H1 (cell line): ENCODE measurements around the gene ARHGAP15. TPM values are rescaled to one million over a fixed set of nuclear protein-coding genes. Genes with fewer than 3 reads are reported as not detected.

Source experiments
- CTCF ChIA-PET: fragments of 300-600 bp; sonication (Branson Sonifier 250); formaldehyde crosslinking; loops from one replicate; lab custom pipeline; 2021; ENCODE audit not compliant: partially characterized antibody; lab: Charles Lee
- POLR2A ChIA-PET: fragments of 300-600 bp; sonication (Branson Sonifier 250); formaldehyde crosslinking; loops from one replicate; lab custom pipeline; 2021; ENCODE audit warnings: inconsistent platforms; ENCODE audit not compliant: partially characterized antibody; lab: Charles Lee
- DNase-seq, 2 experiments: peaks; one replicate each; pipeline versions ENCODE4 v3.0.0 to v3.0.0-alpha.2; 2010 to 2022; ENCODE audit warnings: low spot score in 2 of 2, low read depth in 1 of 2, mixed read lengths in 1 of 2
- FAIRE-seq: peaks from 2 replicates; lab custom pipeline; 2011; peaks lifted over from hg19 to GRCh38; lab: Jason Lieb, UNC
- H2AFZ ChIP-seq: 2 replicates; pipeline ENCODE4 v1.8.1; 2012; ENCODE audit warnings: low read length, inconsistent platforms
- H2AK5ac ChIP-seq: 2 replicates; pipeline ENCODE4 v1.6.1; 2013; ENCODE audit warnings: low read depth, low read length
- H2BK120ac ChIP-seq: replicated peaks from 2 replicates; pipeline ENCODE3; 2013; ENCODE audit warnings: low read depth, low read length, inconsistent platforms
- H2BK12ac ChIP-seq: 2 replicates; pipeline ENCODE4 v1.6.1; 2013; ENCODE audit warnings: low read depth, low read length
- H2BK15ac ChIP-seq: 2 replicates; pipeline ENCODE4 v1.6.1; 2013; ENCODE audit warnings: low read length
- H2BK20ac ChIP-seq: 2 replicates; pipeline ENCODE4 v1.6.1; 2013; ENCODE audit warnings: low read length
- H2BK5ac ChIP-seq: 2 replicates; pipeline ENCODE4 v1.6.1; 2013; ENCODE audit warnings: low read depth, low read length
- H3K14ac ChIP-seq: 2 replicates; pipeline ENCODE4 v1.6.1; 2013; ENCODE audit warnings: inconsistent platforms; ENCODE audit not compliant: insufficient read length
- H3K18ac ChIP-seq: 2 replicates; pipeline ENCODE4 v1.6.1; 2013; ENCODE audit warnings: low read length; ENCODE audit errors: extremely low read depth
- H3K23ac ChIP-seq: 2 replicates; pipeline ENCODE4 v1.6.1; 2013; ENCODE audit warnings: inconsistent platforms; ENCODE audit not compliant: insufficient read length
- H3K23me2 ChIP-seq: 2 replicates; pipeline ENCODE4 v1.6.1; 2013; ENCODE audit warnings: low read depth, low read length
- H3K27ac ChIP-seq: 2 replicates; pipeline ENCODE4 v1.6.1; 2011; ENCODE audit warnings: low read depth, low read length, inconsistent platforms
- H3K27me3 ChIP-seq, 4 experiments: replicated peaks in 1 of 4; 1 replicate in 1 of 4; 2 replicates in 3 of 4; pipeline versions ENCODE4 v1.6.1 to v1.8.1; 2011 to 2013; ENCODE audit warnings: low read length in 3 of 4, mild to moderate bottlenecking in 3 of 4, inconsistent platforms in 2 of 4, mixed read lengths in 2 of 4, moderate library complexity in 1 of 4; ENCODE audit not compliant: control insufficient read depth in 3 of 4, insufficient read depth in 3 of 4; ENCODE audit errors: extremely low read depth in 1 of 4
- H3K36me3 ChIP-seq, 4 experiments: 2 replicates each; pipeline versions ENCODE4 v1.6.1 to v1.8.1; 2011 to 2013; ENCODE audit warnings: mild to moderate bottlenecking in 4 of 4, low read length in 3 of 4, moderate library complexity in 2 of 4, control low read depth in 1 of 4, inconsistent platforms in 1 of 4; ENCODE audit not compliant: insufficient read depth in 4 of 4, control insufficient read depth in 2 of 4
- H3K4ac ChIP-seq: replicated peaks from 2 replicates; pipeline ENCODE3; 2013; ENCODE audit warnings: low read length, low read depth, mixed read lengths, inconsistent platforms; ENCODE audit not compliant: insufficient read length
- H3K4me1 ChIP-seq, 4 experiments: replicated peaks in 1 of 4; 1 replicate in 1 of 4; 2 replicates in 3 of 4; pipeline versions ENCODE4 v1.6.1 to v1.8.1; 2011 to 2013; ENCODE audit warnings: low read length in 3 of 4, inconsistent platforms in 2 of 4, mixed read lengths in 1 of 4; ENCODE audit not compliant: insufficient read depth in 4 of 4, control insufficient read depth in 3 of 4
- H3K4me2 ChIP-seq, 2 experiments: 2 replicates each; pipeline versions ENCODE4 v1.6.1 to v1.8.1; 2011 to 2013; ENCODE audit warnings: low read depth in 2 of 2, low read length in 2 of 2, control low read depth in 1 of 2, inconsistent platforms in 1 of 2, mild to moderate bottlenecking in 1 of 2; ENCODE audit not compliant: insufficient read depth in 1 of 2
- H3K4me3 ChIP-seq, 4 experiments: fragments of 200-600, 300-600 bp in 1 of 4; sonication (generic), shearing (Covaris generic), sonication (Bioruptor Twin) in 1 of 4; 2 replicates each; pipeline versions ENCODE4 v1.5.1 to v1.8.1; 2011 to 2016; ENCODE audit warnings: low read length in 4 of 4, low read depth in 3 of 4, control low read depth in 2 of 4, inconsistent platforms in 2 of 4, mild to moderate bottlenecking in 2 of 4, mixed read lengths in 1 of 4, moderate library complexity in 1 of 4; ENCODE audit not compliant: insufficient read depth in 2 of 4; ENCODE audit errors: extremely low read depth in 1 of 4
- H3K56ac ChIP-seq: replicated peaks from 2 replicates; pipeline ENCODE3; 2013; ENCODE audit warnings: low read depth, mild to moderate bottlenecking, mixed read lengths, low read length, inconsistent platforms; ENCODE audit not compliant: insufficient read length
- H3K79me1 ChIP-seq: 2 replicates; pipeline ENCODE4 v1.6.1; 2013; ENCODE audit warnings: low read depth, low read length, control low read depth
- H3K79me2 ChIP-seq, 2 experiments: 2 replicates each; pipeline versions ENCODE4 v1.6.1 to v1.8.1; 2012 to 2013; ENCODE audit warnings: low read length in 2 of 2, mild to moderate bottlenecking in 2 of 2, inconsistent platforms in 1 of 2; ENCODE audit not compliant: insufficient read depth in 2 of 2, control insufficient read depth in 1 of 2
- H3K9ac ChIP-seq, 4 experiments: replicated peaks in 1 of 4; 1 replicate in 1 of 4; 2 replicates in 3 of 4; pipeline versions ENCODE4 v1.6.1 to v1.8.1; 2011 to 2013; ENCODE audit warnings: low read depth in 3 of 4, low read length in 3 of 4, control low read depth in 2 of 4, mild to moderate bottlenecking in 2 of 4, moderate library complexity in 2 of 4, inconsistent platforms in 1 of 4; ENCODE audit errors: extremely low read depth in 1 of 4
- H3K9me3 ChIP-seq, 2 experiments: 2 replicates each; pipeline versions ENCODE4 v1.6.1 to v1.8.1; 2012 to 2013; ENCODE audit warnings: mild to moderate bottlenecking in 2 of 2, moderate library complexity in 2 of 2, control low read depth in 1 of 2, inconsistent platforms in 1 of 2, low read depth in 1 of 2, low read length in 1 of 2, mixed read lengths in 1 of 2; ENCODE audit not compliant: insufficient read depth in 2 of 2
- H4K20me1 ChIP-seq, 2 experiments: replicated peaks in 1 of 2; 2 replicates each; pipeline versions ENCODE3 to v1.8.1; 2011 to 2013; ENCODE audit warnings: inconsistent platforms in 2 of 2, low read length in 2 of 2, mild to moderate bottlenecking in 1 of 2; ENCODE audit not compliant: insufficient read depth in 2 of 2, control insufficient read depth in 1 of 2
- H4K5ac ChIP-seq: 2 replicates; pipeline ENCODE4 v1.6.1; 2013; ENCODE audit warnings: low read length, low read depth, mixed read lengths, inconsistent platforms; ENCODE audit not compliant: insufficient read length
- H4K8ac ChIP-seq: 2 replicates; pipeline ENCODE4 v1.8.0; 2013; ENCODE audit warnings: mild to moderate bottlenecking, moderate library complexity, low read length, inconsistent platforms; ENCODE audit not compliant: insufficient read depth; ENCODE audit errors: extremely low read depth
- H4K91ac ChIP-seq: replicated peaks from 2 replicates; pipeline ENCODE3; 2013; ENCODE audit warnings: low read length, mixed read lengths, inconsistent platforms; ENCODE audit not compliant: insufficient read length
- ATF2 ChIP-seq: IDR thresholded peaks from 2 replicates; pipeline ENCODE4 v1.6.1; 2012; ENCODE audit warnings: low read length, inconsistent platforms
- E2F6 ChIP-seq: IDR thresholded peaks from 2 replicates; pipeline ENCODE4 v1.6.1; 2012; ENCODE audit warnings: inconsistent platforms
- HDAC2 ChIP-seq, 2 experiments: fragments of 300-600 bp in 1 of 2; sonication (generic) in 1 of 2; IDR thresholded peaks; 2 replicates each; pipeline ENCODE4 v1.6.1; 2011 to 2012; ENCODE audit warnings: low read depth in 2 of 2, low read length in 2 of 2, mild to moderate bottlenecking in 2 of 2, moderate library complexity in 2 of 2, borderline replicate concordance in 1 of 2, inconsistent platforms in 1 of 2
- POLR2A ChIP-seq, 2 experiments: IDR thresholded peaks; 1 replicate in 1 of 2; 2 replicates in 1 of 2; pipeline ENCODE4 v1.6.1; 2011; ENCODE audit warnings: low read depth in 2 of 2, low read length in 2 of 2, mild to moderate bottlenecking in 2 of 2; ENCODE audit errors: control extremely low read depth in 1 of 2
- RFX5 ChIP-seq: IDR thresholded peaks from 2 replicates; pipeline ENCODE4 v1.6.1; 2011; ENCODE audit warnings: low read depth, low read length, improper control_type of control experiment, borderline replicate concordance
- SAP30 ChIP-seq: fragments of 300-600 bp; sonication (generic); IDR thresholded peaks from 2 replicates; pipeline ENCODE4 v1.7.1; 2012; ENCODE audit warnings: low read length, moderate library complexity, mild to moderate bottlenecking, inconsistent platforms; ENCODE audit not compliant: insufficient read depth, insufficient replicate concordance
- SIX5 ChIP-seq: IDR thresholded peaks from 2 replicates; pipeline ENCODE4 v1.6.1; 2011; ENCODE audit warnings: mild to moderate bottlenecking, low read depth, low read length
- TAF1 ChIP-seq: IDR thresholded peaks from 2 replicates; pipeline ENCODE4 v1.6.1; 2011; ENCODE audit warnings: mild to moderate bottlenecking, low read depth, low read length
- USF2 ChIP-seq: IDR thresholded peaks from 2 replicates; pipeline ENCODE4 v1.6.1; 2011; ENCODE audit warnings: low read length, improper control_type of control experiment
- YY1 ChIP-seq: IDR thresholded peaks from 2 replicates; pipeline ENCODE4 v1.6.1; 2011; ENCODE audit warnings: low read depth, mild to moderate bottlenecking, low read length
- ZNF274 ChIP-seq: IDR thresholded peaks from 2 replicates; pipeline ENCODE4 v1.7.0; 2012; ENCODE audit warnings: low read length, borderline replicate concordance; ENCODE audit errors: extremely low read depth
- WGBS, 2 experiments: shearing (Covaris generic) in 1 of 2; methylation state at CpG; one replicate each; pipeline versions ENCODE4 v1.1.6 to v1.1.7; 2013 to 2015; ENCODE audit warnings: low lambda C conversion rate in 2 of 2, mixed read lengths in 2 of 2, inconsistent platforms in 1 of 2, low coverage in 1 of 2, missing lambda C conversion rate in 1 of 2; ENCODE audit not compliant: insufficient replicate concordance in 2 of 2, insufficient coverage in 1 of 2, insufficient read length in 1 of 2; ENCODE audit errors: extremely low coverage in 1 of 2, missing lambda C conversion rate in 1 of 2; 5-methylcytosine and 5-hydroxymethylcytosine counted together
- polyA plus RNA-seq, 7 experiments: library from polyadenylated mRNA; depleted of rRNA in 3 of 7; stranded (reverse) in 5 of 7; unstranded in 2 of 7; fragments of >200 nt in 5 of 7; fragments of 200-250 nt in 2 of 7; gene quantifications; 1 replicate in 5 of 7; 2 replicates in 1 of 7; 4 replicates in 1 of 7; pipeline versions ENCODE4 v1.2.1 to v1.2.3, GENCODE V29; 2011 to 2013; ENCODE audit warnings: missing spikeins in 2 of 7, mixed read lengths in 2 of 7
- total RNA-seq: library from RNA; stranded (reverse); fragmentation: NEBNext Ultra II Directional; extraction: Animal tissue kit (Norgen Biotek cat#: 25700); gene quantifications from 2 replicates; pipeline ENCODE4 v1.2.1, GENCODE V29; 2021

ARHGAP15 gene
- total and polyA plus RNA-seq, 2 of the 8 experiments (the other 6 are each of a cell fraction or from before 2014, with no cell fraction given) = not detected

GRCh38 chr2:143087033-143087432 lies 42.2 kb upstream of the ARHGAP15 start:
- Histone ChIP-seq H2AK5ac (no peak overlapping the region), H3K23me2 (no peaks in the 10 kb centered on the region), H3K4me3 (no peak overlapping the region), H3K4me1 (no peaks in the 10 kb centered on the region), H2BK20ac (no peak overlapping the region), H2AFZ (no peak overlapping the region), H2BK120ac (no peak overlapping the region), H3K23ac (no peak overlapping the region), H3K9ac (no peak overlapping the region), H3K56ac (no peak overlapping the region), H2BK12ac (no peak overlapping the region), H4K20me1 (no peaks in the 10 kb centered on the region), H3K4ac (no peak overlapping the region), H3K14ac (no peak overlapping the region), H3K27ac (no peak overlapping the region), H2BK5ac (no peak overlapping the region), H4K5ac (no peak overlapping the region), H3K36me3 (no peaks in the 10 kb centered on the region), H3K9me3 (no peaks in the 10 kb centered on the region; a peak in 1 of 4 replicates), H3K79me2 (no peaks in the 10 kb centered on the region), H2BK15ac (no peak overlapping the region), H3K4me2 (no peak overlapping the region), H3K79me1 (no peaks in the 10 kb centered on the region)
- POLR2A ChIA-PET = no interaction called here
- FAIRE-seq = no peak
- TF ChIP-seq ZNF274 = no peak
- TF ChIP-seq POLR2A (IDR thresholded peaks at IDR 0.05; ENCODE audit: control extremely low read depth in 1 of 2, low read depth in 2 of 2, low read length in 2 of 2) = no peak
- TF ChIP-seq SIX5 = no peak
- no peak for TF ChIP-seq E2F6
- TF ChIP-seq USF2 = no peak
- TF ChIP-seq ATF2 = no peak
- TF ChIP-seq RFX5 = no peak
- TF ChIP-seq HDAC2 (IDR thresholded peaks at IDR 0.05; ENCODE audit: borderline replicate concordance in 1 of 2, low read depth in 2 of 2, low read length in 2 of 2) = no peak
- TF ChIP-seq YY1 = no peak
- no peak for TF ChIP-seq SAP30
- no peak for TF ChIP-seq TAF1
- TF ChIP-seq, all 59 proteins: peak for 0
- CTCF ChIA-PET = no interaction called here
- Histone ChIP-seq H3K27me3 (no peaks in the 10 kb centered on the region), H4K91ac (no peak overlapping the region), H4K8ac (no peak overlapping the region), H3K18ac (no peak overlapping the region)
- no peak for DNase-seq
- 92% methylated on average over 1 of the region's 1 CpG; no CpG with 5 or more reads in 1 of the 2 experiments for WGBS, 2 experiments
